GM18499 (cell line): ENCODE measurements around the gene FYB1.

Source experiments
- ATAC-seq: cut with Tn5 transposase; IDR thresholded peaks from one replicate; pipeline ENCODE4 v1.9.1; 2021; ENCODE audit warnings: moderate number of reproducible peaks; ENCODE audit not compliant: insufficient read depth, unreplicated experiment

The FYB1 gene

GRCh38 chr5:39102684-39103155, 116.6 kb downstream of the FYB1 start:
- no peak for ATAC-seq

DNA sequence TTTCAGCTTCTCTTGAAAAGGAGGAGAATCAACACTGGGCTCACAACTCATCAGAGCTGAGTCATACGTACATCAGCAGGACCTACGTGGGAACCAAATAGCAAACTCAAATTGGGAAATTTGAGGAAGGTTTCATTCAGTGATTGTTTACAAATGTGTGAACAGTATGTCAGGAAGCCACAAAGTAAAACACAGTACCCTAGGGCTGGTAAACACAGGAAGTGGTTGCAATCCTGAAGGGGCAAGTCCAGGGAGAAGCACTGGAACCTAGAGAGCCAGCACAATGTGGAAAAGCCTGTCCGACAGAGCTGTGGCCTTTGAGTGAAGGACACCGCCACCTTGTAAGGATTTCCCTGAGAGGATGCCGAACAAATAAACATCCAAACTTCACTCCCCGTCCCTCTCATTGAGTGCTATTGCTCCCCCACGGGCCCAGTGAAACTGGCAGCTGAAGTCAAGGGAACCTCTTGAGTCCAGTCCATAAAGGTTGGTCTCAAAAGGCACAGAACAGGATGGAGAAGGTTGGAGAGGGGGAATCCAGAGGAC, 118.4 kb downstream of the FYB1 start:
- ATAC-seq: no peak

GRCh38 chr5:39100301-39100850, 119.0 kb downstream of the FYB1 start:
- ATAC-seq: no peak

GRCh38 chr5:39099831-39100230, 119.5 kb downstream of the FYB1 start:
- no peak for ATAC-seq

- ATAC-seq: no peak
Observed at GRCh38 chr5:39093352-39093751, 126.0 kb downstream of the FYB1 start.

GRCh38 chr5:39092581-39093351, 126.6 kb downstream of the FYB1 start:
- no peak for ATAC-seq

DNA sequence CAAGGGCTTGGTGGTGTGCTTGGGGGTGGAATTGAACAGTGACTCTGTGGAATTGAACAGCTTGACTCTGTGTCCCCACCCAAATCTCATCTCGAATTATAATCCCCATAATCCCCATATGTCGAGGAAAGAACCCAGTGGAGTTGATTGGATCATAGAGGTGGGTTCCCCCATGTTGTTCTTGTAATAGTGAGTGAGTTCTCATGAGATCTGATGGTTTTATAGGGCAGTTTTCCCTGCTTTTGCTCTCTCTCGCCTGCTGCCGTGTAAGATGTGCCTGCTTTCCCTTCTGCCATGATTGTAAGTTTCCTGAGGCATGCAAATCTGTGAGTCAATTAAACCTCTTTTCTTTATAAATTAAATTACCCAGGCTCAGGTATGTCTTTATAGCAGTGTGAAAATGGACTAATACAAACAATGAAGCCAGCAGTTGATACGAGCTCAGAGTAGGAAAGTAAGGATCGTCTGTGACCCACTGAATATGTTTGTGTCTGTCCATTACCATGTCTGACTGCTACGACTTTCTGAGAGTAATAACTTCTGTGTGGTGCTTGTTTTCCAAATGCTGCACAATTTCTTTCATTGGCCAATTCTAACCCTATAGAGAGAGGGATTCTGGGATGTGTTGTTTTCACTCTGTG, 127.3 kb downstream of the FYB1 start:
- ATAC-seq: no peak

- ATAC-seq: no peak
Observed at GRCh38 chr5:39083968-39084367, 135.4 kb downstream of the FYB1 start.

DNA sequence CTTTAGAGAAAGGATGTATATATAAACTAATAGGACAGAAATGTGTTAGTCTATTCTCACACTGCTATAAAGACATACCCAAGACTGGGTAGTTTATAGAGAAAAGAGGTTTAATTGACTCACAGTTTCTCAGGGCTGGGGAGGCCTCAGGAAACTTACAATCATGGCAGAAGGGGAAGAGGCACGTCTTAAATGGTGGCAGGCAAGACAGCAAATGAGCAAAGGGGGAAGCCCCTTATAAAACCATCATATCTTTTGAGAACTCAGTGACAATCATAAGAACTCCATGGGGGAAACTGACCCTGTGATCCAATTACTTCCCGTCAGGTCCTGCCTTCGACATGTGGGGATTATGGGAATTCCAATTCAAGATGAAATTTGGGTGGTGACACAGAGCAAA, 136.4 kb downstream of the FYB1 start:
- no peak for ATAC-seq

DNA sequence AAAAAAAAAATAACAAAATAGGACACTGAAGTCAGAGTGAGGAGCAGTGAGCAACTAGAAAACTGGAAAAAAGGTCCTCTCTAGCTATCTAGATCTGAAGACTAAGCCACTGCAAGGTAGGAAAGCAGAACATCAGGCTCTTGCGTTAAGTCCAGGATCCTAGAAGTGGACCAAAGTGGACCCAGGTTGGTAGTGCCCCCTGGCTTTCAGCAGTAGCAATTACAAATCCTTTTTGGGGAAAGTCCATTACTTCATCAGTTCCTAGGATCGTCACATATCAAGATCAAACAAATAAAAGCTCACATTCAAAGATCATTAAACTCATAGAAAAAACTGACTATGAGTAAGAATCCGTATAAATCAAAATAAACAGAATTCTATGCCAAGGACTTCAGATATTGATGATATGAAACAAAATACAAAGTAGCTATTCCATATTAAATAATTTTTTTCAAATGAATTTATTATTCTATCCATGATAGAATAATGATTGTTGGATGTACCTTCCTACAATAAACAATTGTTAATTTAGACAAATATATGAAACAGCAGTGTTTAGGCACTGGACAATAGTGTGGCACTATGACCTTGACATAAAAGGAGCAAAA, 138.7 kb downstream of the FYB1 start:
- no peak for ATAC-seq

- no peak for ATAC-seq
Observed at GRCh38 chr5:39080168-39080567, 139.2 kb downstream of the FYB1 start.

DNA sequence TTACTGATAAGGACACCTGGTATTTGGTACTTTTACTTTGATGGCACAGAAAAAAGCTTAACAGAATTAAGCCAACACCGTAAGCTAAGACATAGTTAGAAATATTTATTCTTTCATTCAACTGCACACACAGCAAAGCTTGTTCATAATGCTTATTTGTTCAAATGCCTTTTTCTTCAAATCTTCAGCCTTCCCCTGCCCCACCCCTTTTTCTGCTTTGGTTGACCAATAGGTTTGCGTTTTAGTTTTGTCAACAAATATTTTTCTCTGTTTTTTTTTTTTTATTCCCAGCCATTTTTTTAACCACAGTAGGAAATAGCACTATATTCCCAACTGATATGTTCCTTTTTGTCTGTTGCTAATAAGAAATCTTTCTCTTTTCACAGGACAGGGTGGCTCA, 140.2 kb downstream of the FYB1 start:
- ATAC-seq: no peak

DNA sequence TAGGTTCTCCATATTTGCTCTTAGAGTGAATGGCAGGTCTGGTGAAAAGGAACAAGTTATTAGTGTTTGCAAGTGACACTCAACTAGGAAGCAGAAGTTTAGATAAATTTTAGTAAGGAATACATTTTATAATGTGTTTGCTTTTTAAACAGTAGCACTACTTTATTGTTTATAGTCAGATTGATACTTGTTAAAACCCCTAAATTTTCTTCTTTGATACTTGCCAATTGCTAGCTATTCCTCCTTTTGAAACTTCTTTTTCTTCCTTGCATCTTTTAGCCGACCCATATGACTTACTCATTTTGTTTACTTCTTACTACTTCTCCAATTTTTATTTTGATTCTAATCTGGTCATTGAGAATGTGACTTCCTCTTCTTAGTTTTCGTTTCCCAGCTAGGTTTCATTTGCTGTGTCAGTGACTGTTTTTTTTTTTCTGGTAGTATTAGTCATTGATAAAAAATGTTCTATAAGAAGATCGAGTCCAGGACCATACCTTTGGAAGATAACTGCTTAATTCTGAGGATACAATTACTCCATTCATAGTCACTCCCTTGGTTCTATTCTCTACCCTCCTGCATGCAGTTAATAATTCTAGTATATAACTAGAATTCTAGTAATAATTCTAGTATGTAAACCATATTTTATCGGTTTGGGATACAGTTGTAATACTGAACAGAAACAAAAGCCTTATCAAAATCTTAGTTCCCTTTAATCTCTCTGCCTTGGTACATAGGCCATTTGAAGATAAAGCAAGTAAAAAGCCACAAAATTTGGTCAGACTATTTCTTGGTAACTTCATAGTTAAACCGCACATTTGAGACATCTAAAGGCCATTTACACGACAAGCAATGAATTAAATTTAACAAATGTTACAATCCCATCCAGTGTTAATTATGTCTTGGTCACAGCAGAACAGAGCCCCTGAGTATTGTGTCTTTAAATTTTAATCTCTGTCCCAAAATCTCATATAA, 142.3 kb downstream of the FYB1 start:
- ATAC-seq: peak; percentile 27

DNA sequence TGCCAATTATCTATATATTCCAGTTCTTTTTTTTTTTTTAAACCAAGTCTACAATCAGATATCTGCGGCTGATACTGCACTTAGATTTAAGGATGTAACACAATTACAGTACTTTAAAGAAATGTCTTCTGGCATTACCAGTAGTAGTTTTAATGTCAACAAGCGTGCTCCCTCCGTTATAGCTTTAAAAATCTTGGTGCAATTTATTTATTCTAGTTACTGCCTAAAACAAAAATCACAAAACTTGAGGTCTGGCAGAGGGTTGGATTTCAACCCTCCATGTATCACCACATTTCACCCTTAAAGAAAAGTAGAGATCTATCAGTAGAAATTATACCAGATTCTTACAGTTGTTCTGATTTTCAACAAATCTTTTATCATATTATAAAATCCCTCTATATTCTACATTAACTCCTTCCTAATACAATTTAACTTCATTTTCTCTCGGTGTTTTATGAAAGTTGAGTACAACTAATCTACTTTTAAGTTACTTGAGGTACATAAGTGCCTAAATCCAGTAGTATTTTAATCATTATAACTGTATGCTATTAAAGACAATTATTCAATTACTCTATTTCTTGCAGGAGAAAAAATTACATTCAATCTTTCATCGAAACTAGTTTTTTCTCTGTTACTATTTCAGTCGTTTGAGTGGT, 143.1 kb downstream of the FYB1 start:
- ATAC-seq: no peak

DNA sequence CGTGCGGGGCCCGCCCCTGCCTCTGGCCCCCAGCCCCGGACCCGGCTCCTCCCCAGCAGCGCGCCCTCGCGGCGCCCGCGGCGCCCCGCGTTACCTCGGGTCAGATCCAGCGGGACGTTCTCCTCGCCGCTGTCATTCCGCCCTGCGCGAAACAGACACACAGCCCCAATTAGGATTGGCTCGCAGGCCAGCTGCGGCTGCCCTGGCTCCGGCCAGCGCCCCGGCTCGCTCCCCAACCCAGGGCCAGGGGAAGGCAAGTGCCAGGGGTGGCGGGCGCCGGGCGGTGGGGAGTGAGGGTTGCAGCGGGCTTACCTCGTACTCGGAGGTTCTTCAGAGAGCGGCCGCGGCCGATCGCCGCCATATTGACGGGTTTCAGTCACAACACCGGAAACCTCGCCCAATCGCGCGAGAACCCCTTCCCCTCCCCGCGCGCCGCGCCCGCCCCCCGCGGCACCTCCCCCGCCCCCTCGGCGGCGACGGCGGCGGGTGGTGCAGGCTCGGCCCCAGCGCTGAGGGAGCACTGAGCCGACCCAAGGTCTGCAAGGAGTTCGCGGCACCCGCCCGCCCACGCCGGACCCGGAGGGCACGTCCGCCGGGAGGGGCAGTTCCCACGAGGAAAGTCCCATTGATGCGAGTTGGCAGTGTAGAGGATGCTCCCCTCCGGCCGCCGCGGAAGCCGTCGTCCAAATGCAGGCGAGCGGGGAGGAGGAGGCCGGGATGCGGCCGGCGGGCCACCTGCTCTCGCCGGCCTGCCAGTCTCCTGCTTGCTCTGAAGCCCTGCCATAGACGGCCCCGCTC, 145.1 kb downstream of the FYB1 start, which contains the start of gene RICTOR:
RICTOR (minus strand) TSS at position 383 of the 798 bp plus-strand sequence; CDS start at position 361, 22 bp downstream.
- ATAC-seq: peak; percentile 37

DNA sequence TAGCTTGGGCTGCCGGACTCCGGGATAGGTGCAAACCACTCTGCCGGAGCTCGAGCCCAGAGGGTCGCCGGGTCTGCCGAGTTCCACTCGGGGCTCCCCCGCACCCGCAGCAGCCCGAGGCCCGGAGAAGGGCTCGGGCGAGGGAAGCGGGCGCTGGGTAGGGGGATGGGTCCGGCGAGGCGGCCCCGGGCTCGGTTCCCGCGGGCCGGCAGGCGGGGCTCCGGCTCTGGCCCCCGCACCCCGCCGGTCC, 145.7 kb downstream of the FYB1 start:
- peak; percentile 9 for ATAC-seq

DNA sequence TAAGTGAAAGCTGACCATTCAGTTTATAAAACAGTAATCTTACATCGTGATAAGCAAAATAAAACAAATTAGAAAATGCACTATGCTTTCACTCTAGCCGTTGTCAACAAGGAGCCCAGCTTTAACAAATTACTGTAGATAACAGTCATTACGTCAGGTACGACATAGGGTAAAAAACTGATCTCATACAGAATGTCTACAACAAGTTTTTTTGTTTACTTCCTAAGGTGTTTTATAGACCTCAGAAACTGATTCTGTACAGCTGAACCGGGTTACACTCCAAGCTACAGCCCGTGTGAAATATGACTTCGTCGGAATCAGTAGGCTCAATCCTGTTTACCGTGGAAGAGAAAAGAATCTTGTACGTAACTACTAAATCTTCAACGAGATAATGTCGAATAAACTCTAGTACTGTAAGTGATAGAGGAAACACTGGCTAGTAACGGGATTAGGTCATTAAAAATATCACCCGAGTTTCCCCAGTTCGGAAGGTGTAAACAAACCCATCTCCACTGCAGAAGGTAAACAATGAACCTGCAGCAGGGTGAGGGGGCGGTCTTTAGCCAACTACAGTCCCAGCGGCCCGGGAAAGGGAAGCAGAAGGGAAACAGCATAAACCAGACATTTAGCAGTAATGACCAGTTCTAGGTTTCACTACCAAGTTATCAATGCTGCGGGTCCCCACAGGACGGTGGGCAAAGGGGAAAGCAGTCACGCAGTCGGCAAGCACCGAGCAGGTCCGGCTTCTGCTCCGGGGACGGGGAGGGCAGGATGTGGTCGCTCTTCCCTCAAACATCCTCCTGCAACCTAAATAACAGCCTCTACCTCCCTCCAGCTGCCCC, 146.2 kb downstream of the FYB1 start:
- ATAC-seq: peak; percentile 37

- ATAC-seq: no peak
Observed at GRCh38 chr5:39068099-39068498, 151.3 kb downstream of the FYB1 start.
